HG03558 (cell line): ENCODE results near the gene LHX3.

Experiments used
- ATAC-seq: cut with Tn5 transposase; IDR thresholded peaks from one replicate; pipeline ENCODE4 v1.9.1; 2021; ENCODE audit warnings: moderate number of reproducible peaks; ENCODE audit not compliant: unreplicated experiment; ENCODE audit errors: extremely low read depth

The LHX3 gene

GRCh38 chr9:136204838-136205706, at the start of gene LHX3:
LHX3 (minus strand) TSS chr9:136205128; CDS start chr9:136205012, 116 bp downstream.
- ATAC-seq = no peak

GRCh38 chr9:136253246-136254130, 48.6 kb upstream of the LHX3 start:
- ATAC-seq = no peak

- ATAC-seq = no peak
Observed at GRCh38 chr9:136252846-136253245, 47.9 kb upstream of the LHX3 start.

DNA sequence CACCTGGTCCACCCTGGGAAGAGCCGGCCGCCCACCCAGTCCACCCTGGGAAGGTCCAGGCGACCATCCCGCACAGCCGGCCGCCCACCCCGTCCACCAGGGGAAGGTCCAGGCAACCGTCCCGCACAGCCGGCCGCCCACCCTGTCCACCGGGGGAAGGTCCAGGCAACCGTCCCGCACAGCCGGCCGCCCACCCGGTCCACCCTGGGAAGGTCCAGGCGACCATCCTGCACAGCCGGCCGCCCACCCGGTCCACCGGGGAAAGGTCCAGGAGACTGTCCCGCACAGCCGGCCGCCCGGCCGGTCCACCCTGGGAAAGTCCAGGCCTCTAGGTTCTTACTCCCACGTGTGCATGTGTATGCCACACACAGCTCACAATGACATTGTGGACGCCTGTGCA, 47.4 kb upstream of the LHX3 start:
- no peak for ATAC-seq

DNA sequence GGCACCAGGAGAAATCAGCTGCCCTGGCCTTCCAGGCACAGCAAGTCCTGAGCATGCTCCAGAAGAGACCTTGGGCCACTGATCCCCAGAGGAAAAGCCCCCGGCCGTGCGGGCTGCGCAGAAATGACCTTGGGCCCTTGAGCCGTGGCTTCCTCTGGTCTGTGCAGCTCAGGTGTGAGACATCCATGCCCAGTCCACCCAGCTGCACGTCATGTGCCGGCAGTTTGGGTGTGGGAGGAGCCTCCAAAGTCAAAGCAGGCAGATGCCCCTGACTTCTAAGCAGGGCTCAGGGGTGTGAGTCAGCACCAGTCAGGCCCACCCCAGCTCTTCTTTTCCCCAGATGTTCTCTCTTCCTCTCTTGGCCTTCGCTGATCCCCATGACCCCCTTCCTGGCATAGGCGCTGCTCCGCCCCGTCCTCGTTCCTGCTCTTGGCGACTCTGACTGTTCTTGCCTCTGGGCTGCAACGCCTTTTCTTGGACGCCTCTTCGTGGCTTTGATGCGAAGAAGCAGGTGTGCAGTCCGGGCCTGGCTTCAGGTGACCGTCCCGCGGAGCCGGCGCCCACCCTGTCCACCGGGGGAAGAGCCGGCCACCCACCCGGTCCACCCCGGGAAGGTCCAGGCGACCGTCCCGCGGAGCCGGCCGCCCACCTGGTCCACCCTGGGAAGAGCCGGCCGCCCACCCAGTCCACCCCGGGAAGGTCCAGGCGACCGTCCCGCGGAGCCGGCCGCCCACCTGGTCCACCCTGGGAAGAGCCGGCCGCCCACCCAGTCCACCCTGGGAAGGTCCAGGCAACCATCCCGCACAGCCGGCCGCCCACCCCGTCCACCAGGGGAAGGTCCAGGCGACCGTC, 46.6 kb upstream of the LHX3 start:
- ATAC-seq = no peak

DNA sequence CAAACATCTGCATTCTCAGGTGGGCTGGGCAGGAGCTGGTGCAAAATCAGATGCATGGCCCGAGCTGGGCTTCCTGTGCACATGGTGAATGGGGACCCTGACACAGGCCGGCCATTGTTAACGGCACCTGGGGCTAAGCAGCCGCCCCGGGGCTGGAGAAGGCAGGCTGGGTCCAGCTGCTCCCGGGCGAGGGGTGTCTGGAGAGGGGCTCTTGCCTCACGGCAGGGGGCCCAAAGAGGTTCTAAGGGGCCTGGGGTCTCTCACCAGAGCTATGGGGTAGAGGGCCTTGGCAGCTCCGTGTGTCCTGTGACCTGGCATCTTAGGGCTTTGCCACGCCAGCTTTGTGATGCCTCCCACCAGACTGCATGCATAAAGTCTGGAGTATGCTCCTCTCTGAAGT, 45.7 kb upstream of the LHX3 start:
- ATAC-seq = no peak

- no peak for ATAC-seq
Observed at GRCh38 chr9:136249877-136250559, 45.1 kb upstream of the LHX3 start.

DNA sequence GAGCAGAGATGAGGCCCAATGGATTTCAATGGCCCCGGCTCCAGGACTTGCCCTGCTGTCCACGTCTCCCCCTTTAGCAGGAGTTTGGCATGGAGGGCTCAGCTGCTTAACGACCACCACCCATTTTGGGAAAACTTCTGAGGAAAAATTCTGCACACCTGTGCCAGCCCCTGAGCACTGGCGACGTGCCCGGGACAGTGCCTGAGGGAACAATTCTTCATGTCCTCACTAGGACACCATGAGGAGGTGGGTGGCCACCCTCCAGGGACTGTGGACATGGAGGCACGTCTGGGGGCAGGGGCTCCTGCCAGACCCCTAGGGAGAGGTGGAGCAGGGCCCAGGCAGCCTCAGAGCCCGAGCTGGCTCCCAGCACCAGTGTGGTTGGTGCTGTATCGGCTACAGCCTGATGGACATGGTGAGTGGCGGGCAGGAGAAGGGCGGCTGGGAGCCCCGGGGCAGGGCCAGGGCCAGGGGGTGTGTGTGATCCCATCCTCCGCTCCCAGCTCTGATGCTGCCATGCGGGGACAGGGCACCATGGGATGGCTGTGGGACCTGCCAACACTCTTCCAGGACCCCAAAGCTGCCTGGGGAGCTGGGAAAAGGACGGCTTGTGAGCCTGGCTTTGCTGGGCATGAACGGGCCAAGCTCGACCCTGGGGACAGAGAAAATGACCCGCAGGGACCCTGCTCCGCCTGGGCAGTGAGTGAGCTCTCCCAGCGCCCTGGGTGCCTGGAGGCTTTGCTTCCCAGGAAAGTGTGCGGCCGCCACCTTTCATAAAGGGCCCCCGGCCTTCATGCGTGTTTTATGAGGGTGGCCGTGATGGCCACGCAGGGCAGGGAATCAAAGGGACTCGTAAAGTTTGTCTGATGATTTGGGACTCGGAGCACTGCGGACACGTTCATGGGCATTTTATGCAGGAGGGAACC, 44.3 kb upstream of the LHX3 start:
- ATAC-seq = no peak

- no peak for ATAC-seq
Observed at GRCh38 chr9:136247947-136248637, 43.2 kb upstream of the LHX3 start.

DNA sequence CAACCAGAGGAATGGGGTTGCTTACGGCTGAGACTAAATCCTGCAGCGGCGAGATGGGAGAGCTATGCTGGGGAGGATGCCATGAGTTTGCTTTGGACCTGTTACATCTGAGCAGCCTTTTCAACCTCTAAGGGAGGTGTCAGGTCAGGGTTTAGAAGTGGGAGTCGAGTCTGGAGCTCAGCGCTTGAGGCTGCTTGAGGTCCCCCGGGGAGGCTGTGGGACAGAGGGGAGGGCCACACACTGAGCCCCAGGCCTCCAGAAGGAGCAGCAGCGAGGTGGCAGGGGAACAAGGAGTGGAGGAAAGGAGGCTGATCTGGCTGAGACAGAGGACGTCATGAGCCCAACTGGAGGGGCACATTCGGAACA, 42.6 kb upstream of the LHX3 start:
- no peak for ATAC-seq

DNA sequence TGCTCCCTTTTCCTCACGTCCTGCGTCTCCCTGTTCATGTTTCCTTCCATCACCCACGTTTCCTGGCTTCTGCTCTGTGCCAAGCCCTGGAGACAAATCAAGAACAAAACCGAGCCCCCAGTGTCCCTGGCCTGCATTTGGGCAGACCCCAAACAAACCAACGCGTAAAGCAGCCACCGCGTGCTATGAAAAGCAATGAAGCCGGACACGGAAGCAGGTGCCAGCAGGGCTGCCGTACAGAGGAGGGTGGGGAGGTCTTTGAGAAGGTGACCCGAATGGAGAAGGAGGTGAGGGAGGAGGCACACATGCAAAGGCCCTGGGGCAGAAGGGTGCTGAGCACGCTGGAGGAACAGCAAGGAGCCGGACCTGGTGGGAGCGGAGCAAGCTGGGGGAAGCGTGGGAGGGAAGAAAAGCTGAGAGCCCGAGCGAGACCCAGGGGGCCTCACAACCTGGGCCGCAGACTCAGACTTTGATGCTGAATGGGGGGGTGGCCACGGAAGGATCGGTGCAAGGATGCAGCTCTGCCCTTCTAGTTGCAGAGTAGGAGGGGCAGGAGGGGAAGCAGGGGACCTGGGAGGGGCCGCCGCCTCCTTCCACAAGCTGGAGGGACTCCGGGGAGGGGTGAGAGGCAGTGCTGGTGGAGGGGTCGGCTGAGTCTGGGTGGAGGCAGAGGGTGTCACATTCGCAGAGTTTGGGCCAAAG, 42.1 kb upstream of the LHX3 start:
- ATAC-seq = no peak

GRCh38 chr9:136245219-136246150, 40.6 kb upstream of the LHX3 start, which contains the start of gene QSOX2:
QSOX2 (minus strand) TSS chr9:136245812; CDS start chr9:136245803, 9 bp downstream.
- ATAC-seq = no peak

DNA sequence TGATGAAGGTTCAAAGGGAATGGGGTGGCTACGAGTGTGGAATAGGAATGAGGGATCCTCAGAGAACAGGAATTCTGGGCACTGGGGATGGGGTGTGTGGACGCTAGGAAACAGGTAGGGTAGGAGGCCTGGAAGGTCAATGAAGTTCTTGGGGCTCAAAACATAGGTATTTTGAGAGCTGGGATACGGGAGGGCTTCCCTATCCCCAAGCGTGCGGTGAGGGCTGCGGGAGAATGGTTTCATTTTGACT, 40.0 kb upstream of the LHX3 start:
- no peak for ATAC-seq

DNA sequence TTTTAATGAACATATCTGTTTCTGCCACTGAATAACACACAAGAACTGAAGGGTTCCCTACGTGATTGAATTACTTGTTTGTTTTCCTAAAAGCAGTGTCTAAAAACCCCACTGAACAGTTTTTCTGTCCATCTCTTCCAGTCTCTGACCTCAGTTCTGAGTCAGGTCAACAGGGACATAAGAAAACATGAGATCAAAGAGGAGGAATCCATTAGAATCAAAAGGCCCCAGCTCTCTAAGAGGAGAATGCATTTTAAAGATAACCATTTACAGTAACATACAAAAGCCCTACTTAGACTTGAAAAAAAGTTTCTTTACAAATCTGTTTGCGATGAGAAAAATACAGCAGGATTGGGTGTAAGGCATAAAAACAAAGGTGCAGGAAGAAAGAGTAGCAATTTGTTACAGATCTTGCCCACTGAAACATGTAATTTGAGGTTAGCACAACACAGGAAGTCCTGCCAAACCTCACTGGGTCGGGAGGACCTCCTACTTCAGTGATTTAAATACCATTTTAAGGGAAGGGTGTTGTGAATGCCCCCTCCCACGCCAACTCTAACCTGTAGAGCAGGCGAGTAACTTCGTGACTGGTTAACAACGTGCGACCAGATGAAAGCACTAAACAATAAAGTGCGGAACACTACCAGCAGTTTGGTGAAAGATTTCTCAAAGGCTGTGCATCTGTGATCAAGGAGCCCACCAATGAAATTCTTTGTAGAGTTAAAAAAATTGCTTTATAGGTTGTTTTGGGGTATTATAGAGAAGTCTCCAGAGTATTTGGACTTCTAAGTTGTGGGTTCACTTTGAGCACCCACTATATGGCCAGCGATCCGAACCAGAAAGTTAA, 39.4 kb upstream of the LHX3 start:
- ATAC-seq = no peak

GRCh38 chr9:136243631-136244030, 38.7 kb upstream of the LHX3 start:
- no peak for ATAC-seq
